ENCODE results near the gene LYPD3. TPM values are rescaled to one million over a fixed set of nuclear protein-coding genes. Genes with fewer than 3 reads are reported as not detected.
A peak's percentile ranks its signal among the peaks of the same experiment; 100 is the strongest.

The LYPD3 gene
- total and polyA plus RNA-seq, 4 donors, result 1.2 to 2.6 (median 1.6) TPM

- no peaks in the 10 kb centered on the region for H3K36me3 ChIP-seq (ENCODE audit: control insufficient read depth in 1 of 2, insufficient read depth in 2 of 2, low read length in 1 of 2)
- H3K27me3 ChIP-seq (ENCODE audit: control insufficient read depth in 1 of 2, insufficient read depth in 2 of 2, low read length in 1 of 2), result no peaks in the 10 kb centered on the region
- 95 to 97% methylated on average over 7 of the region's 7 CpGs for WGBS, 2 donors
- no peaks in the 10 kb centered on the region for H3K4me1 ChIP-seq (ENCODE audit: control insufficient read depth in 1 of 2, insufficient read depth in 2 of 2, low read length in 2 of 2)
- no peak for ATAC-seq (ENCODE audit: low FRiP score)
- no peak overlapping the region for H3K4me3 ChIP-seq (ENCODE audit: low read length in 2 of 2)
- H3K27ac ChIP-seq (ENCODE audit: low read depth in 1 of 2, low read length in 2 of 2), result no peak overlapping the region
- DNase-seq, result no peak
- intact Hi-C loops (cut with DNase I), result no loop called here
- no peaks in the 10 kb centered on the region for H3K9me3 ChIP-seq (ENCODE audit: control insufficient read depth, low read length)
These were observed 24.7 kb upstream of the LYPD3 start for GRCh38 chr19:43489979-43490599.

GRCh38 chr19:43489310-43489709 lies 23.9 kb upstream of the LYPD3 start:
- no peak overlapping the region for H3K4me3 ChIP-seq (ENCODE audit: low read length in 2 of 2)
- ATAC-seq (ENCODE audit: low FRiP score), result no peak
- H3K27me3 ChIP-seq (ENCODE audit: control insufficient read depth in 1 of 2, insufficient read depth in 2 of 2, low read length in 1 of 2), result no peaks in the 10 kb centered on the region
- no peaks in the 10 kb centered on the region for H3K4me1 ChIP-seq (ENCODE audit: control insufficient read depth in 1 of 2, insufficient read depth in 2 of 2, low read length in 2 of 2)
- WGBS, 2 donors, result 62 to 65% methylated on average over 5 of the region's 5 CpGs
- no peaks in the 10 kb centered on the region for H3K36me3 ChIP-seq (ENCODE audit: control insufficient read depth in 1 of 2, insufficient read depth in 2 of 2, low read length in 1 of 2)
- intact Hi-C loops (cut with DNase I), result no loop called here
- no peak for DNase-seq
- H3K9me3 ChIP-seq (ENCODE audit: control insufficient read depth, low read length), result no peaks in the 10 kb centered on the region
- no peak overlapping the region for H3K27ac ChIP-seq (ENCODE audit: low read depth in 1 of 2, low read length in 2 of 2)

- WGBS, 2 donors, result 79 to 90% methylated on average over 8 of the region's 8 CpGs
- Histone ChIP-seq H3K9me3 (ENCODE audit: control insufficient read depth, low read length) (no peaks in the 10 kb centered on the region), H3K4me1 (ENCODE audit: control insufficient read depth in 1 of 2, insufficient read depth in 2 of 2, low read length in 2 of 2) (no peaks in the 10 kb centered on the region), H3K27ac (ENCODE audit: low read depth in 1 of 2, low read length in 2 of 2) (no peak overlapping the region), H3K27me3 (ENCODE audit: control insufficient read depth in 1 of 2, insufficient read depth in 2 of 2, low read length in 1 of 2) (no peaks in the 10 kb centered on the region), H3K4me3 (ENCODE audit: low read length in 2 of 2) (no peak overlapping the region), H3K36me3 (ENCODE audit: control insufficient read depth in 1 of 2, insufficient read depth in 2 of 2, low read length in 1 of 2) (no peaks in the 10 kb centered on the region)
- ATAC-seq (ENCODE audit: low FRiP score) (no peak), DNase-seq (peak in 1 of 2 donors; percentile 23)
- intact Hi-C loops (cut with DNase I), result no loop called here
These were observed 22.8 kb upstream of the LYPD3 start for GRCh38 chr19:43488179-43488578.

GRCh38 chr19:43486412-43486811 lies 21.0 kb upstream of the LYPD3 start:
- Histone ChIP-seq H3K4me3 (ENCODE audit: low read length in 2 of 2) (no peak overlapping the region), H3K36me3 (ENCODE audit: control insufficient read depth in 1 of 2, insufficient read depth in 2 of 2, low read length in 1 of 2) (no peaks in the 10 kb centered on the region), H3K27ac (ENCODE audit: low read depth in 1 of 2, low read length in 2 of 2) (no peak overlapping the region), H3K9me3 (ENCODE audit: control insufficient read depth, low read length) (no peaks in the 10 kb centered on the region), H3K4me1 (ENCODE audit: control insufficient read depth in 1 of 2, insufficient read depth in 2 of 2, low read length in 2 of 2) (no peaks in the 10 kb centered on the region), H3K27me3 (ENCODE audit: control insufficient read depth in 1 of 2, insufficient read depth in 2 of 2, low read length in 1 of 2) (no peaks in the 10 kb centered on the region)
- 90 to 94% methylated on average over 7 of the region's 7 CpGs for WGBS, 2 donors
- intact Hi-C loops (cut with DNase I), result no loop called here
- no peak for ATAC-seq (ENCODE audit: low FRiP score)
- no peak for DNase-seq

GRCh38 chr19:43485951-43486350 lies 20.5 kb upstream of the LYPD3 start:
- Histone ChIP-seq H3K9me3 (ENCODE audit: control insufficient read depth, low read length) (no peaks in the 10 kb centered on the region), H3K4me1 (ENCODE audit: control insufficient read depth in 1 of 2, insufficient read depth in 2 of 2, low read length in 2 of 2) (no peaks in the 10 kb centered on the region), H3K36me3 (ENCODE audit: control insufficient read depth in 1 of 2, insufficient read depth in 2 of 2, low read length in 1 of 2) (no peaks in the 10 kb centered on the region), H3K27me3 (ENCODE audit: control insufficient read depth in 1 of 2, insufficient read depth in 2 of 2, low read length in 1 of 2) (no peaks in the 10 kb centered on the region), H3K4me3 (ENCODE audit: low read length in 2 of 2) (no peak overlapping the region), H3K27ac (ENCODE audit: low read depth in 1 of 2, low read length in 2 of 2) (no peak overlapping the region)
- intact Hi-C loops (cut with DNase I), result no loop called here
- 80 to 81% methylated on average over 6 of the region's 6 CpGs for WGBS, 2 donors
- no peak for ATAC-seq (ENCODE audit: low FRiP score)
- DNase-seq, result no peak

- 94 to 96% methylated on average over 6 of the region's 6 CpGs for WGBS, 2 donors
- no peaks in the 10 kb centered on the region for H3K9me3 ChIP-seq (ENCODE audit: control insufficient read depth, low read length)
- H3K4me1 ChIP-seq (ENCODE audit: control insufficient read depth in 1 of 2, insufficient read depth in 2 of 2, low read length in 2 of 2), result no peaks in the 10 kb centered on the region
- H3K27ac ChIP-seq (ENCODE audit: low read depth in 1 of 2, low read length in 2 of 2), result no peak overlapping the region
- no peak for DNase-seq
- intact Hi-C loops (cut with DNase I), result no loop called here
- no peaks in the 10 kb centered on the region for H3K36me3 ChIP-seq (ENCODE audit: control insufficient read depth in 1 of 2, insufficient read depth in 2 of 2, low read length in 1 of 2)
- H3K27me3 ChIP-seq (ENCODE audit: control insufficient read depth in 1 of 2, insufficient read depth in 2 of 2, low read length in 1 of 2), result no peaks in the 10 kb centered on the region
- no peak for ATAC-seq (ENCODE audit: low FRiP score)
- H3K4me3 ChIP-seq (ENCODE audit: low read length in 2 of 2), result no peak overlapping the region
These were observed 17.9 kb upstream of the LYPD3 start for GRCh38 chr19:43483281-43483680.

- intact Hi-C loops (cut with DNase I), result no loop called here
These were observed 16.8 kb upstream of the LYPD3 start for GRCh38 chr19:43482193-43482592.

GRCh38 chr19:43481701-43482100 lies 16.3 kb upstream of the LYPD3 start:
- Histone ChIP-seq H3K4me3 (ENCODE audit: low read length in 2 of 2) (no peak overlapping the region), H3K27ac (ENCODE audit: low read depth in 1 of 2, low read length in 2 of 2) (no peak overlapping the region), H3K9me3 (ENCODE audit: control insufficient read depth, low read length) (no peaks in the 10 kb centered on the region), H3K27me3 (ENCODE audit: control insufficient read depth in 1 of 2, insufficient read depth in 2 of 2, low read length in 1 of 2) (no peaks in the 10 kb centered on the region), H3K4me1 (ENCODE audit: control insufficient read depth in 1 of 2, insufficient read depth in 2 of 2, low read length in 2 of 2) (no peaks in the 10 kb centered on the region), H3K36me3 (ENCODE audit: control insufficient read depth in 1 of 2, insufficient read depth in 2 of 2, low read length in 1 of 2) (no peaks in the 10 kb centered on the region)
- DNase-seq, result no peak
- ATAC-seq (ENCODE audit: low FRiP score), result no peak
- intact Hi-C loops (cut with DNase I), result no loop called here
- WGBS, 2 donors, result 80 to 89% methylated on average over 6 of the region's 6 CpGs

More at GRCh38 chr19:43482193-43482592, 16.8 kb upstream of the LYPD3 start:
- Histone ChIP-seq H3K4me3 (ENCODE audit: low read length in 2 of 2) (no peak overlapping the region), H3K27ac (ENCODE audit: low read depth in 1 of 2, low read length in 2 of 2) (no peak overlapping the region), H3K36me3 (ENCODE audit: control insufficient read depth in 1 of 2, insufficient read depth in 2 of 2, low read length in 1 of 2) (no peaks in the 10 kb centered on the region), H3K9me3 (ENCODE audit: control insufficient read depth, low read length) (no peaks in the 10 kb centered on the region), H3K27me3 (ENCODE audit: control insufficient read depth in 1 of 2, insufficient read depth in 2 of 2, low read length in 1 of 2) (no peaks in the 10 kb centered on the region), H3K4me1 (ENCODE audit: control insufficient read depth in 1 of 2, insufficient read depth in 2 of 2, low read length in 2 of 2) (no peaks in the 10 kb centered on the region)
- 81 to 89% methylated on average over 4 of the region's 4 CpGs for WGBS, 2 donors
- ATAC-seq (ENCODE audit: low FRiP score), result no peak
- no peak for DNase-seq

- no peaks in the 10 kb centered on the region for H3K4me1 ChIP-seq (ENCODE audit: control insufficient read depth in 1 of 2, insufficient read depth in 2 of 2, low read length in 2 of 2)
- H3K4me3 ChIP-seq (ENCODE audit: low read length in 2 of 2), result no peak overlapping the region
- 95 to 96% methylated on average over 3 of the region's 3 CpGs for WGBS, 2 donors
- ATAC-seq (ENCODE audit: low FRiP score) (no peak), DNase-seq (no peak)
- no peaks in the 10 kb centered on the region for H3K27me3 ChIP-seq (ENCODE audit: control insufficient read depth in 1 of 2, insufficient read depth in 2 of 2, low read length in 1 of 2)
- H3K36me3 ChIP-seq (ENCODE audit: control insufficient read depth in 1 of 2, insufficient read depth in 2 of 2, low read length in 1 of 2), result no peaks in the 10 kb centered on the region
- no peak overlapping the region for H3K27ac ChIP-seq (ENCODE audit: low read depth in 1 of 2, low read length in 2 of 2)
- H3K9me3 ChIP-seq (ENCODE audit: control insufficient read depth, low read length), result no peaks in the 10 kb centered on the region
- intact Hi-C loops (cut with DNase I), result no loop called here
These were observed 15.2 kb upstream of the LYPD3 start for GRCh38 chr19:43480574-43480973.
